GM19238 (cell line): ENCODE measurements around the gene ACADL.
"Not testable (repeated sequence)": the region's sequence is repeated elsewhere in the genome, so short reads cannot be mapped to it uniquely, and the experiment has no call there.

Experiments
- DNase-seq: peaks from one replicate; pipeline ENCODE4 v3.0.0; 2011; ENCODE audit warnings: low spot score; ENCODE audit not compliant: insufficient read length

The ACADL gene

GRCh38 chr2:210203147-210203546, 22.1 kb downstream of the ACADL start:
- DNase-seq = no peak

- DNase-seq = no peak
These were observed 25.4 kb downstream of the ACADL start for GRCh38 chr2:210199854-210200253.

- DNase-seq = no peak
These were observed 26.0 kb downstream of the ACADL start for GRCh38 chr2:210199186-210199765.

- DNase-seq = no peak
These were observed 26.9 kb downstream of the ACADL start for GRCh38 chr2:210198326-210198725.

- no peak for DNase-seq
These were observed 27.5 kb downstream of the ACADL start for GRCh38 chr2:210197720-210198119.

GRCh38 chr2:210195101-210195852, 30.0 kb downstream of the ACADL start:
- no peak for DNase-seq

- DNase-seq = no peak
These were observed 34.9 kb downstream of the ACADL start for GRCh38 chr2:210190345-210190744.

GRCh38 chr2:210189452-210190138, 35.7 kb downstream of the ACADL start:
- no peak for DNase-seq

GRCh38 chr2:210188755-210189154, 36.5 kb downstream of the ACADL start:
- no peak for DNase-seq

- DNase-seq = no peak
These were observed 37.1 kb downstream of the ACADL start for GRCh38 chr2:210188190-210188589.

- DNase-seq = not testable (repeated sequence)
These were observed 41.3 kb downstream of the ACADL start for GRCh38 chr2:210183936-210184335.

GRCh38 chr2:210181606-210182088, 43.6 kb downstream of the ACADL start:
- not testable (repeated sequence) for DNase-seq

GRCh38 chr2:210181033-210181605, 44.1 kb downstream of the ACADL start:
- not testable (repeated sequence) for DNase-seq

GRCh38 chr2:210180477-210180876, 44.8 kb downstream of the ACADL start:
- DNase-seq = no peak

GRCh38 chr2:210179351-210179990, 45.8 kb downstream of the ACADL start:
- DNase-seq = no peak

GRCh38 chr2:210177769-210178168, 47.5 kb downstream of the ACADL start:
- no peak for DNase-seq

GRCh38 chr2:210177115-210177514, 48.1 kb downstream of the ACADL start:
- not testable (repeated sequence) for DNase-seq

GRCh38 chr2:210174086-210174485, 51.2 kb downstream of the ACADL start:
- DNase-seq = no peak

- no peak for DNase-seq
These were observed 53.0 kb downstream of the ACADL start for GRCh38 chr2:210172219-210172575.

- DNase-seq = peak; percentile 87
These were observed 53.7 kb downstream of the ACADL start, which contains the start of gene KANSL1L for GRCh38 chr2:210171309-210172218. KANSL1L (minus strand) TSS chr2:210171409; CDS start chr2:210154582, 16,827 bp downstream.
